Effector memory CD8-positive, alpha-beta T cell (primary cell): ENCODE results near the gene CNN3.

ENCODE experiments used
- ATAC-seq: fragments of 150-1000 bp; cut with Tn5 transposase; replicated peaks from 2 replicates; pipeline ENCODE4 v1.10.0; 2021; ENCODE audit warnings: mild to moderate bottlenecking, moderate library complexity
- DNase-seq, 3 experiments: peaks; one replicate each; pipeline ENCODE4 v3.0.0; 2021
- H3K27ac Mint-ChIP-seq, 2 donors: one replicate each; pipeline ENCODE4 v1.8.0; 2022; ENCODE audit warnings: mild to moderate bottlenecking in 2 of 2, mixed read lengths in 2 of 2, moderate library complexity in 2 of 2
- H3K27me3 Mint-ChIP-seq, 2 donors: one replicate each; pipeline ENCODE4 v1.8.0; 2022; ENCODE audit warnings: mixed read lengths in 2 of 2
- H3K36me3 Mint-ChIP-seq: one replicate; pipeline ENCODE4 v1.8.0; 2022; ENCODE audit warnings: mild to moderate bottlenecking, moderate library complexity, mixed read lengths; ENCODE audit not compliant: insufficient read depth
- H3K4me1 Mint-ChIP-seq, 2 donors: one replicate each; pipeline ENCODE4 v1.8.0; 2022; ENCODE audit warnings: low read depth in 2 of 2, mixed read lengths in 2 of 2
- H3K4me3 Mint-ChIP-seq, 2 donors: one replicate each; pipeline ENCODE4 v1.8.0; 2022; ENCODE audit warnings: mild to moderate bottlenecking in 2 of 2, mixed read lengths in 2 of 2, moderate library complexity in 2 of 2
- H3K9me3 Mint-ChIP-seq, 2 donors: one replicate each; pipeline ENCODE4 v1.8.0; 2022; ENCODE audit warnings: mixed read lengths in 2 of 2

CNN3 gene

DNA sequence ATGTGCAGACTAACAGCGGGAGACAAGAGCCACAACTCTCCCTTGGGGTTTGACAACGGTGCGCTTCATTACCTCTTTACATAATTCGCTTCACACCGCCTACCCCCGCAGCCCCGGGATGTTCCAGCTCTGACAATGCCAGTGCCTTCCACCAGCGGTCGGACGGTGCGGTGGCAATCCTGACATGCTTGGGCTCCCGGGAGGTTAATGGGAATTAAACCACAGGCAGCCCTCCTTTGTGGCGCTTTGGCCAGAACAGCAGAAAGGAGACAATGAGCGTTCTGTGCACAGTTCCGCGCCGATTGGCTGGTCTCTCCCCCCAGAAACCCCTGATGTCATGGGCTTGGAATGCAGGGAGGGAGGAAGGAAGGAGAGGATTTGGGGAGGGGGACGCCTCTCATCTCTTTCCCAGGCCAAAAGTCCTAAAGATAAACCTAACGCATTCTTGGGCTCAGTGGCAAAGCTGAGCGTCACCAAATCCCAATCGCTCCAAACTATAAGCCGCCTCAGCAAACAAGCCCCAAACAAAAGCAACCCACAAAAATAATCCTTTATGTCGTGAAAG is 1.3 kb downstream of the CNN3 start:
- ATAC-seq (no peak), DNase-seq (no peak)
- Mint-ChIP-seq H3K4me1 (peaks cover 12 to 16% of the 10 kb centered on the region in 2 donors), H3K36me3 (peaks cover 2% of the 10 kb centered on the region), H3K9me3 (no peaks in the 10 kb centered on the region), H3K27ac (no peak overlapping the region), H3K4me3 (peak overlapping the region; percentile 63 to 72), H3K27me3 (peaks cover 55 to 69% of the 10 kb centered on the region in 2 donors)

DNA sequence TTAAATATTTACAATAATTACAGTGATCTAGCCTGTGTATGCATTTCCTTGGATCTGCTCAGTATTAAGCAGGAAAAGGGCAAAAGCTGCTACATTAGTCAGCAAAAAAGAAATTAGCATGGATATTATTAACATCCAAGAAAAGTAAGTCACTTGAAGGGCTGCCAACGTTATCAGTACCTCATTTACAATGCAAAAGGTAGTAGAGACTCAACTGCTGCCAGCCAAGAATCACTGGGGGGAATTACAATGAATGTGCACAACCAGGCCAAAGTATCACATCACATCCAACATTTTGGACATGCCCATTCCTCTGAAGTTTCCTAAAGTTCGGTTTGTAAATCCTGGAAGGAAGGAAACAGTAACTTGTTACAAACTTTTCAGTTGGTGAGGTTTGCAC is 1.9 kb downstream of the CNN3 start:
- H3K27ac Mint-ChIP-seq: no peak overlapping the region
- no peak for DNase-seq

DNA sequence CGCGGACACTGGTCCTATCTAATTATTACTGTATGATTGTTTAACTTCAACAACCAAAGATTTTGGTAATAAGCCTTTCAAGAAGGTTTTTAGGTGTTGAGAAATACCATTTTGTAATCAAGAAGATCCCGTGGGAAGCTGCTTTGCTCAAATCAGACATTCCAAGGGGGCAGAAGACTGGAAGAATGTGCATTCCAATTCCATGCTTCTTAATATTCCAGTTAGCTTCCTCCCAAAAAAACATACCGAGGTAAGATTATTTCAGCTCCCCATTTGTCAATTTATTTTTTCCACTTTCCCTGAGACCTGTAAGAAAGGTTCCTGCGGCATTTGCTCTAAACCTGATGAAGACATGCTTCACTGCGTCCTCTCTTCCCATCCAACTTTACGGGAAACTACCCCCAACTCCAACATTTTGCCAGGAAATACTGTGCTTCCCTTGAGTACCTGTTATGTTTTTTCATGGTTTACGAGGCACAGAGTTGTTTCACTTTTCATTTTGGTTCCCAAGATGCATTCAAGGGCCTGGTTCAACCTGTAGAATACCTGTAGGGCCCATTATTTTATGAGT is 4.1 kb downstream of the CNN3 start:
- Mint-ChIP-seq H3K27ac (no peak overlapping the region), H3K9me3 (no peaks in the 10 kb centered on the region), H3K4me3 (no peak overlapping the region), H3K36me3 (peaks cover 2% of the 10 kb centered on the region), H3K27me3 (peaks cover 56 to 58% of the 10 kb centered on the region in 2 donors), H3K4me1 (peaks cover 11 to 16% of the 10 kb centered on the region in 2 donors)
- ATAC-seq (no peak), DNase-seq (no peak)

More for the DNA sequence above, 1.9 kb downstream of the CNN3 start:
- Mint-ChIP-seq H3K36me3 (peaks cover 2% of the 10 kb centered on the region), H3K9me3 (no peaks in the 10 kb centered on the region), H3K4me1 (peaks cover 12 to 16% of the 10 kb centered on the region in 2 donors), H3K27me3 (peaks cover 55 to 69% of the 10 kb centered on the region in 2 donors), H3K4me3 (peak overlapping the region; percentile 63 to 72)
- no peak for ATAC-seq

DNA sequence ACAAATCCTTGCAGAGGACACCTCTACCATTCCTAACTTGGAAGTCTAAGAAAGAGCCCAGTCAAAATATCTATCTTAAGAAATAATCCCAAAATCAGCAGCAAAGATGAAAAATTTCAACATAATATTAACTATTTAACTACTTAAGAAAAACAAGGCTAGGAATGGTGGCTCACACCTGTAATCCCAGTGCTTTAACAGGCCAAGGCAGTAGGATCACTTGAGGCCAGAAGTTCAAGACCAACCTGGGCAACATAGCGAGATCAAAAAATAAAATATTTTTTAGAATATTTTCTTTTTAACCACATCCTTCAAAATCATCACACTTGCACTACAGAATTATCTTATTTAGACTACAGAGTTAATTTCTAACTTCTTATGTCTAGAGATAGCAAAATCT is 4.9 kb downstream of the CNN3 start:
- Mint-ChIP-seq H3K9me3 (no peaks in the 10 kb centered on the region), H3K27me3 (peaks cover 58% of the 10 kb centered on the region in 2 donors), H3K36me3 (peaks cover 2% of the 10 kb centered on the region), H3K27ac (no peak overlapping the region), H3K4me1 (peaks cover 5 to 13% of the 10 kb centered on the region in 2 donors), H3K4me3 (no peak overlapping the region)
- DNase-seq: no peak
- no peak for ATAC-seq

DNA sequence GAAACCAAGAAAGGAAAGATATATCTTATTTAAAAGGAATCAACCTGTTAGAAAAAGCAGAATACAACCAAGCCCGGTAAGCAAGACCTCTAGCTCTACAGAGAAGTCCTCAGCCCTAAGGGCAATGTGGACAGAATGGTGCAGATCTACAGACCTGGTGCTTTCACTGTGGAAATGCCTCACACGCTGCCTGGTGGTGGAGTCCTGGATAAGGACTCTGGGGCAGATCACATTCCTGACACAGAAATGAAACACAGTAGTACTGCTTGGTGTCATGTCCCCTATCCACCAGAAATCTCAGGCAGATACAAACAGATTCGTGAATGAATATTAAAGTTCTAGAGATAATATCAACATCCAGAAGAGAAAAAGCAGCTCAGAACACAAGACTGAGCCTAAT is 6.8 kb downstream of the CNN3 start:
- Mint-ChIP-seq H3K4me3 (no peak overlapping the region), H3K27me3 (peaks cover 61 to 64% of the 10 kb centered on the region in 2 donors), H3K4me1 (peaks cover 0 to 6% of the 10 kb centered on the region in 2 donors), H3K9me3 (no peaks in the 10 kb centered on the region), H3K36me3 (peaks cover 2% of the 10 kb centered on the region), H3K27ac (no peak overlapping the region)
- DNase-seq: no peak
- ATAC-seq: no peak

DNA sequence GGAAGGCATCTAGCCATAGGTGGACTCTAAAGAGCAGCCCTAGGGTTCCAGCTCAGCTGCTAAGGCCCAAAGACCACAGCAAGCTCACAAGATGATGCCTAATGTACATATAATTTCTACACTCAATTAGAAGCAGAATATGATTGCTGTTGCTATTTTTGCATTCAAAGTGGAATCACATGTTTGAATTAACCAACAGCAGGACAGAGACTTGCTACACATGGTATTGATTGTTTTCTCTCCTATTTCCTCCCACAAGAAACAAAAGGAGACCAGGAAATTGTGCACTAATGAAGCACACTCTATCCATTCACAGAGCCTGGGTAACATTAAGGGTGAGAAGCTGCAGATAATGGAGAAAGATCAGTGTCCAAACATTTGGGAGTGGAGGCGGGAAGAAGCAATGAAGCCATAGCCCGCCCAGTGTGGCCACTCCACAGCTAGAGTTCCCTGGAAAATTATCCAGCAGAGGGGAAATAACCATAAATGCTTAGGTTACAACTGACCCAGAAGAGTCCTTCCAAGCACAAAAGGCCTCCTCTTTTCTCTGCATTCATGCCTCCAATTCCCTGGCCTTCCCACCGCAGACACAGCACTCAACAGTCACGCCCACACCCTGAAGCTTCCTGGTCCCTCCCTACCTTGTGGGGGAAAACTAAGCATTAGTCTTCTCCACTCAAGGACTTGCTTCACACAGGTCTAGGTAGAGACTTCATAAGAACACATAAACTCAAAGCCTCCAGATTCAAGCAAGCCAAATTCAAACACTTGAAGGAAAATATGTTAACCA is 7.5 kb downstream of the CNN3 start:
- H3K27ac Mint-ChIP-seq: no peak overlapping the region
- H3K36me3 Mint-ChIP-seq: peaks cover 2% of the 10 kb centered on the region
- peaks cover 0 to 4% of the 10 kb centered on the region in 2 donors for H3K4me1 Mint-ChIP-seq
- H3K27me3 Mint-ChIP-seq: peaks cover 55 to 61% of the 10 kb centered on the region in 2 donors
- no peak overlapping the region for H3K4me3 Mint-ChIP-seq
- H3K9me3 Mint-ChIP-seq: no peaks in the 10 kb centered on the region
- ATAC-seq (no peak), DNase-seq (no peak)

DNA sequence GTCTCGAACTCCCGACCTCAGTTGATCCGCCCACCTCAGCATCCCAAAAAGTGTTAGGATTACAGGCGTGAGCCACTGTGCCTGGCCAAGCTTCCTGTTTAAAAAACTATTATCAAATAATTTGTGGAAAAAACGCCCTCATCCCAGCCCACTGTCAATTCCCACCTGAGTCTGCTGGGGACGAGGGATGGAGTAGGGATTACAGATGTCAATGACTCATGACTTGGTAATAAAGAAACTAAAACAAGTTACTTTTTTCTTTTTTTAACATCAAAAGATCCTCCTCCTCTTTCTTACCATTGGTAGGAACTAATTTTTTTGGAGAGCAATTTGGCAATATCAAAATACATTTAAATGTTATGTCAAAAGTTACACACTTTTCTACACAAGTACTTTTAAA is 9.7 kb downstream of the CNN3 start:
- H3K27me3 Mint-ChIP-seq: peaks cover 41 to 49% of the 10 kb centered on the region in 2 donors
- H3K4me1 Mint-ChIP-seq: no peaks in the 10 kb centered on the region
- ATAC-seq: no peak
- no peak overlapping the region for H3K4me3 Mint-ChIP-seq
- no peak for DNase-seq
- no peak overlapping the region for H3K27ac Mint-ChIP-seq
- H3K9me3 Mint-ChIP-seq: no peaks in the 10 kb centered on the region
- no peaks in the 10 kb centered on the region for H3K36me3 Mint-ChIP-seq

DNA sequence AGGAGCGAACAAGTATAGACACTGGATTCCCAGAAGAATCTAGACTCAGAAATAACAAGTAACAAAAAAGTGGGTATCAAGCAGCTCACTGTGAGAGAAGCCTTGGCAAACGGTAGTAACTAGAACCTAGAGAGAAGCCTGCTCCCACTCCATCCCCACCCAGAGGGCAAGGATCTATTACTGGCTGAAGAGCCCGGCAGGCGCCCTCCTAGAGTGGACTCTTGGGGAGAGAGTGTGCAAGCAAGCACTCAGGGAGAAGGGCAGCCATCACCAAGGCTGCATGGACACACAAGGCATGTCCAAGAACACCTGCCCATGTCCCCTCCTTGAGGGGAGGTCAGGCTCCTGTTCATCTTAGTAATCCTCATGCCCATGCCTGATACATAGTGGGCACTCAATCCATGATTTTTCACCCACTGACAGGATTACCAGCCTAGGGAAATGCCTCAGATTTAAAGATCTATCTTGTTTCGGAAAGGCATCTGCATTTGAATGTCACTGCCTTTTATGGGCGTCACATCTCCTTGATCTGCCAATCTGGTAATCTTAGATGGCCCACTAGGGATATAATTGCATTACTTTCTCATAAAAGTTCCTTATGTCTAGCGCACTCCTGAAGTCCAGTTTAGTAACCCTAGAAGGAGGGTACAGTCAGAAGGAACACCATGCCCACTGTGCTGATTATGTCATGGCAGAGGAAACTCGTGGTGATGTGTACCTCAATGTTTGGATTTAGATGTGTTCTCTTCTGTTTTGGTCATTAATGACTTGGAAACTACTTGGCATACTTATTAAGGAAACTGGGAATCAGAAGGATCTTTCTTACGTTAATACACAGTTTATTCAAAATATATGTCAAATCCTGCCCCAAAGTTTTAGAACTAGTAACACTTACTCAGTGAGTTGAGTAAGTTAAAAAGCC is 14.4 kb downstream of the CNN3 start:
- ATAC-seq (no peak), DNase-seq (no peak)
- H3K9me3 Mint-ChIP-seq: no peaks in the 10 kb centered on the region
- H3K36me3 Mint-ChIP-seq: no peaks in the 10 kb centered on the region
- H3K4me3 Mint-ChIP-seq: no peak overlapping the region
- no peaks in the 10 kb centered on the region for H3K4me1 Mint-ChIP-seq
- peaks cover 58 to 70% of the 10 kb centered on the region in 2 donors for H3K27me3 Mint-ChIP-seq
- H3K27ac Mint-ChIP-seq: no peak overlapping the region

DNA sequence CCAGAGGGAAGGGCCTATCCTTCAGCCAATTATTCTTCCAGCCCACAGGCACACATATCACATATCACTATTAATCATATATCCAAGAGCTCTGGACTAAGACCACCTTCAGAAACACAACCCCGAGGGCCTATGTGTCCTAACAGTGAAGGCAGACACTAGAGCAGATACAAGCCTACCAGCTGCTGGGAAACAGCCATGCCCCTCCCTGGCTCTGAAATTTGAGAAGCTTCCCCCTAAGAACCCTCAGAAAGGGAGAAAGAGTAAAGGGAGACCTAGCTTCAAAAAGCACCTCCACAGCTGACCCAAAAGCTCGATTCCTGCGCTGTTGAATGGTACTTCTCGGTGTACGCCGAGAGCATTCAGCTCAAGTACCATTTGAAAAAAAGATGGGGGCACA is 17.4 kb downstream of the CNN3 start:
- H3K36me3 Mint-ChIP-seq: no peaks in the 10 kb centered on the region
- no peak overlapping the region for H3K27ac Mint-ChIP-seq
- no peak overlapping the region for H3K4me3 Mint-ChIP-seq
- peaks cover 39 to 43% of the 10 kb centered on the region in 2 donors for H3K27me3 Mint-ChIP-seq
- DNase-seq (no peak), ATAC-seq (no peak)
- H3K4me1 Mint-ChIP-seq: no peaks in the 10 kb centered on the region
- H3K9me3 Mint-ChIP-seq: no peaks in the 10 kb centered on the region

DNA sequence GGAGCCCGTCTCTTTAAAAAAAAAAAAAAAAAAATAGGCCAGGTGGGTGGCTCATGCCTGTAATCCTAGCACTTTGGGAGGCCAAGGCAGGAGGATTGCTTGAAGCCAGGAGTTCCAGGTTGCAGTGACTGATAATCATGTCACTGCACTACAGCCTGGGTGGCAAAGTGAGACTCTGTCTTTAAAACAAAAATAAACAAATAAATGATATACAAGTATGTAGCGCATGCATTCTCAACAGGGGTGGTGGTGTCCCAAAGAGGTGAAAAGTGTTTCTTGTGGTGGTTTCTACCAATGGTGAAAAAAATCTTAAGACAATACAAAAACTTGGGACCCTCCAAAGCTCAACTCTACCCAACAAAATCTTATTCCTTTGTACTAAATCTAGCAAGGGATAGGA is 17.9 kb downstream of the CNN3 start:
- ATAC-seq (no peak), DNase-seq (no peak)
- H3K9me3 Mint-ChIP-seq: no peaks in the 10 kb centered on the region
- H3K27ac Mint-ChIP-seq: no peak overlapping the region
- H3K4me3 Mint-ChIP-seq: no peak overlapping the region
- peaks cover 38 to 39% of the 10 kb centered on the region in 2 donors for H3K27me3 Mint-ChIP-seq
- no peaks in the 10 kb centered on the region for H3K4me1 Mint-ChIP-seq
- H3K36me3 Mint-ChIP-seq: no peaks in the 10 kb centered on the region

DNA sequence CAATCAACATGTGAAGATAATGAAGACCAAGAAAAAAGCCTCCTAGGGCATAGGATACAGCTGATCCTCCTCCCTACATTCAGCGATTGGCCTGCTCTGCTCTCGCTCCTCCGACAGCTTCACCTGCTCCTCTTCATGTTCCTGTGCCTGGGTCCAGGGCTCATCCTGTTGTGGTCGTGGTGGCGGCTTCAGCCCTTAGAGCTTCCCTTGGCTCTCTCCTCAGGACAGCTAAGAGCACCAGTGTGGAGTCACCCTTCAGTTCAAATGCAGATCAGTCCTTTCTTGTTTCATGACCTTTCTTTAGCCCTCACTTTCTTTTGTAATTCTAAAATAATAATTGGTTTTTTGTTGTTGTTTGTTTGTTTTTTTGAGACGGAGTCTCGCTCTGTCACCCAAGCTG is 18.7 kb downstream of the CNN3 start:
- DNase-seq: no peak
- no peak for ATAC-seq
- no peak overlapping the region for H3K4me3 Mint-ChIP-seq
- no peaks in the 10 kb centered on the region for H3K36me3 Mint-ChIP-seq
- H3K9me3 Mint-ChIP-seq: no peaks in the 10 kb centered on the region
- peaks cover 33 to 36% of the 10 kb centered on the region in 2 donors for H3K27me3 Mint-ChIP-seq
- no peaks in the 10 kb centered on the region for H3K4me1 Mint-ChIP-seq
- no peak overlapping the region for H3K27ac Mint-ChIP-seq

DNA sequence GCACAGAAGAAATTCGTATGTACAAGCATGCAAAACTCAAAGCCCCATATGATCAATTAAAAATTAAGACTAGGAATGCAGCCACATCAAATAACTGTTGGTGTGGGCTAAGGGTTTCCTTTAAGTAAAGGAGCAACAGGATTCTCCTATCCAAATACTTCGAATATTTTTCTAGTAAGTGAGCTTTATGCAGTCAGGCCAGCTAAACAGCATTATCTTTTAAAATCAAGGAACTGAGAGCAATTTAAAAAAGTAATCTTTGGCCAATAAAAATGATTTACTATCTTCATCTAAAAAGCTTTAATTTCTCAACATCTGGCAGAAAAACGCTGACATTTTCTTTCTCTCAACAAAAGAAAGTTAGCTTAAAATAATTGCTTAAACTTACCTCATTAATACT is 19.8 kb downstream of the CNN3 start:
- DNase-seq (no peak), ATAC-seq (no peak)
- Mint-ChIP-seq H3K27ac (no peak overlapping the region), H3K4me1 (no peaks in the 10 kb centered on the region), H3K27me3 (peaks cover 31 to 36% of the 10 kb centered on the region in 2 donors), H3K4me3 (no peak overlapping the region), H3K36me3 (no peaks in the 10 kb centered on the region), H3K9me3 (no peaks in the 10 kb centered on the region)

DNA sequence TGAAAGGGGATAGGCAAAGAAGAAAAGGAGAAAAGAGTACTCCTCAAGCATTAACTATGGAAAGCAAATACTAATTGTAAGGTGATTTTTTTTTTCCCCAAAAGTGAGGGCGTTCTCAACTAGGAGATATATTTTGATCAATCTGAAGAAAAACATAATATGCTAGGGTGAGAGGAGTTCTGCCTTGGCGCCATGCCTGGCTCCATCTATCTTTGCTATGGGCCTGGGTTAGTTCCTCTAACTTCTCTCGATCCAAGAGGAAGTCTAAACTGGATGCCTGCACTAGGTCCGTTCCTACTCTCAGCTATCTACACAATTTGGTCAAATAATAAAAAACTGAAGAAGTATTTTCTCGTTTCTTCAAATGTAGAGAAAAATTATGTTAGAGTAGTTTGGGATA is 20.5 kb downstream of the CNN3 start:
- ATAC-seq (no peak), DNase-seq (no peak)
- Mint-ChIP-seq H3K27me3 (peaks cover 31 to 36% of the 10 kb centered on the region in 2 donors), H3K4me3 (no peak overlapping the region), H3K4me1 (no peaks in the 10 kb centered on the region), H3K9me3 (no peaks in the 10 kb centered on the region), H3K27ac (no peak overlapping the region), H3K36me3 (no peaks in the 10 kb centered on the region)
